Measurements from ENCODE around the gene SARS2. TPM values are rescaled to one million over a fixed set of nuclear protein-coding genes. Genes with fewer than 3 reads are reported as not detected.
"Not testable (repeated sequence)": the region's sequence is repeated elsewhere in the genome, so short reads cannot be mapped to it uniquely, and the experiment has no call there.

SARS2 gene
- total RNA-seq, 1 donor from 2014 or later: 11.5 TPM

GRCh38 chr19:38884691-38885090 lies 45.9 kb downstream of the SARS2 start:
- Histone ChIP-seq H3K36me3 (ENCODE audit: control insufficient read depth in 3 of 3, insufficient read depth in 3 of 3, low read length in 3 of 3) (peaks cover 43 to 48% (median 46%) of the 10 kb centered on the region in 3 donors), H3K4me1 (ENCODE audit: control insufficient read depth in 3 of 3, insufficient read depth in 3 of 3, low read length in 3 of 3) (peaks cover 13 to 15% (median 14%) of the 10 kb centered on the region in 3 donors)
- not testable (repeated sequence) for H3K9ac ChIP-seq (ENCODE audit: low read depth in 1 of 3, low read length in 3 of 3); H3K9me3 ChIP-seq (ENCODE audit: control insufficient read depth in 3 of 3, low read length in 3 of 3); H3K27me3 ChIP-seq (ENCODE audit: control insufficient read depth in 3 of 3, insufficient read depth in 3 of 3, low read length in 3 of 3); H3K27ac ChIP-seq (ENCODE audit: low read depth, low read length); H3K4me3 ChIP-seq (ENCODE audit: low read length in 3 of 3)

- Histone ChIP-seq H3K9ac (ENCODE audit: low read depth in 1 of 3, low read length in 3 of 3) (no peak overlapping the region), H3K9me3 (ENCODE audit: control insufficient read depth in 3 of 3, low read length in 3 of 3) (no peaks in the 10 kb centered on the region), H3K27me3 (ENCODE audit: control insufficient read depth in 3 of 3, insufficient read depth in 3 of 3, low read length in 3 of 3) (no peaks in the 10 kb centered on the region), H3K4me3 (ENCODE audit: low read length in 3 of 3) (no peak overlapping the region), H3K27ac (ENCODE audit: low read depth, low read length) (no peak overlapping the region), H3K36me3 (ENCODE audit: control insufficient read depth in 3 of 3, insufficient read depth in 3 of 3, low read length in 3 of 3) (peaks cover 36 to 41% (median 38%) of the 10 kb centered on the region in 3 donors), H3K4me1 (ENCODE audit: control insufficient read depth in 3 of 3, insufficient read depth in 3 of 3, low read length in 3 of 3) (peaks cover 5 to 9% (median 9%) of the 10 kb centered on the region in 3 donors)
Observed at GRCh38 chr19:38883286-38883685, 47.3 kb downstream of the SARS2 start.

GRCh38 chr19:38880882-38881609 lies 49.5 kb downstream of the SARS2 start:
- H3K36me3 ChIP-seq (ENCODE audit: control insufficient read depth in 3 of 3, insufficient read depth in 3 of 3, low read length in 3 of 3): peaks cover 30 to 31% (median 31%) of the 10 kb centered on the region in 3 donors
- H3K9me3 ChIP-seq (ENCODE audit: control insufficient read depth in 3 of 3, low read length in 3 of 3): no peaks in the 10 kb centered on the region
- peaks cover 7 to 9% (median 7%) of the 10 kb centered on the region in 3 donors for H3K4me1 ChIP-seq (ENCODE audit: control insufficient read depth in 3 of 3, insufficient read depth in 3 of 3, low read length in 3 of 3)
- no peak overlapping the region for H3K9ac ChIP-seq (ENCODE audit: low read depth in 1 of 3, low read length in 3 of 3)
- no peak overlapping the region for H3K4me3 ChIP-seq (ENCODE audit: low read length in 3 of 3)
- no peaks in the 10 kb centered on the region for H3K27me3 ChIP-seq (ENCODE audit: control insufficient read depth in 3 of 3, insufficient read depth in 3 of 3, low read length in 3 of 3)
- no peak overlapping the region for H3K27ac ChIP-seq (ENCODE audit: low read depth, low read length)

GRCh38 chr19:38880076-38880881 lies 50.3 kb downstream of the SARS2 start:
- H3K9me3 ChIP-seq (ENCODE audit: control insufficient read depth in 3 of 3, low read length in 3 of 3): no peaks in the 10 kb centered on the region
- no peak overlapping the region for H3K4me3 ChIP-seq (ENCODE audit: low read length in 3 of 3)
- peaks cover 3 to 5% (median 4%) of the 10 kb centered on the region in 3 donors for H3K4me1 ChIP-seq (ENCODE audit: control insufficient read depth in 3 of 3, insufficient read depth in 3 of 3, low read length in 3 of 3)
- H3K27ac ChIP-seq (ENCODE audit: low read depth, low read length): no peak overlapping the region
- H3K27me3 ChIP-seq (ENCODE audit: control insufficient read depth in 3 of 3, insufficient read depth in 3 of 3, low read length in 3 of 3): no peaks in the 10 kb centered on the region
- H3K36me3 ChIP-seq (ENCODE audit: control insufficient read depth in 3 of 3, insufficient read depth in 3 of 3, low read length in 3 of 3): peaks cover 30 to 31% (median 31%) of the 10 kb centered on the region in 3 donors
- no peak overlapping the region for H3K9ac ChIP-seq (ENCODE audit: low read depth in 1 of 3, low read length in 3 of 3)

GRCh38 chr19:38879400-38879751 lies 51.2 kb downstream of the SARS2 start:
- peaks cover 30 to 31% (median 31%) of the 10 kb centered on the region in 3 donors for H3K36me3 ChIP-seq (ENCODE audit: control insufficient read depth in 3 of 3, insufficient read depth in 3 of 3, low read length in 3 of 3)
- H3K4me3 ChIP-seq (ENCODE audit: low read length in 3 of 3): no peak overlapping the region
- H3K9me3 ChIP-seq (ENCODE audit: control insufficient read depth in 3 of 3, low read length in 3 of 3): no peaks in the 10 kb centered on the region
- no peak overlapping the region for H3K27ac ChIP-seq (ENCODE audit: low read depth, low read length)
- peak overlapping the region in 1 of 3 donors; percentile 25 for H3K9ac ChIP-seq (ENCODE audit: low read depth in 1 of 3, low read length in 3 of 3)
- peaks cover 3 to 5% (median 4%) of the 10 kb centered on the region in 3 donors for H3K4me1 ChIP-seq (ENCODE audit: control insufficient read depth in 3 of 3, insufficient read depth in 3 of 3, low read length in 3 of 3)
- H3K27me3 ChIP-seq (ENCODE audit: control insufficient read depth in 3 of 3, insufficient read depth in 3 of 3, low read length in 3 of 3): no peaks in the 10 kb centered on the region

GRCh38 chr19:38878575-38879399 lies 51.8 kb downstream of the SARS2 start:
- Histone ChIP-seq H3K36me3 (ENCODE audit: control insufficient read depth in 3 of 3, insufficient read depth in 3 of 3, low read length in 3 of 3) (peaks cover 27 to 31% (median 30%) of the 10 kb centered on the region in 3 donors), H3K9ac (ENCODE audit: low read depth in 1 of 3, low read length in 3 of 3) (peak overlapping the region in 1 of 3 donors; percentile 25), H3K9me3 (ENCODE audit: control insufficient read depth in 3 of 3, low read length in 3 of 3) (no peaks in the 10 kb centered on the region), H3K4me1 (ENCODE audit: control insufficient read depth in 3 of 3, insufficient read depth in 3 of 3, low read length in 3 of 3) (peaks cover 4 to 5% (median 5%) of the 10 kb centered on the region in 3 donors), H3K27ac (ENCODE audit: low read depth, low read length) (no peak overlapping the region), H3K27me3 (ENCODE audit: control insufficient read depth in 3 of 3, insufficient read depth in 3 of 3, low read length in 3 of 3) (no peaks in the 10 kb centered on the region), H3K4me3 (ENCODE audit: low read length in 3 of 3) (no peak overlapping the region)

GRCh38 chr19:38877781-38878574 lies 52.6 kb downstream of the SARS2 start, which contains the start of gene RINL:
Gene RINL (minus strand): TSS chr19:38878275. CDS start chr19:38876742, 1,533 bp downstream.
- Histone ChIP-seq H3K36me3 (ENCODE audit: control insufficient read depth in 3 of 3, insufficient read depth in 3 of 3, low read length in 3 of 3) (peaks cover 21 to 25% (median 24%) of the 10 kb centered on the region in 3 donors), H3K9ac (ENCODE audit: low read depth in 1 of 3, low read length in 3 of 3) (peak within 1 kb of the TSS in 1 of 3 donors; percentile 25), H3K9me3 (ENCODE audit: control insufficient read depth in 3 of 3, low read length in 3 of 3) (no peaks in the 10 kb centered on the region), H3K27me3 (ENCODE audit: control insufficient read depth in 3 of 3, insufficient read depth in 3 of 3, low read length in 3 of 3) (no peaks in the 10 kb centered on the region), H3K27ac (ENCODE audit: low read depth, low read length) (no peak within 1 kb of the TSS), H3K4me3 (ENCODE audit: low read length in 3 of 3) (no peak within 1 kb of the TSS), H3K4me1 (ENCODE audit: control insufficient read depth in 3 of 3, insufficient read depth in 3 of 3, low read length in 3 of 3) (peaks cover 4 to 5% (median 5%) of the 10 kb centered on the region in 3 donors)

GRCh38 chr19:38875656-38876395 lies 54.7 kb downstream of the SARS2 start:
- no peak overlapping the region for H3K27ac ChIP-seq (ENCODE audit: low read depth, low read length)
- no peaks in the 10 kb centered on the region for H3K27me3 ChIP-seq (ENCODE audit: control insufficient read depth in 3 of 3, insufficient read depth in 3 of 3, low read length in 3 of 3)
- peaks cover 10 to 13% (median 12%) of the 10 kb centered on the region in 3 donors for H3K36me3 ChIP-seq (ENCODE audit: control insufficient read depth in 3 of 3, insufficient read depth in 3 of 3, low read length in 3 of 3)
- no peak overlapping the region for H3K9ac ChIP-seq (ENCODE audit: low read depth in 1 of 3, low read length in 3 of 3)
- no peak overlapping the region for H3K4me3 ChIP-seq (ENCODE audit: low read length in 3 of 3)
- peaks cover 4 to 5% (median 5%) of the 10 kb centered on the region in 3 donors for H3K4me1 ChIP-seq (ENCODE audit: control insufficient read depth in 3 of 3, insufficient read depth in 3 of 3, low read length in 3 of 3)
- H3K9me3 ChIP-seq (ENCODE audit: control insufficient read depth in 3 of 3, low read length in 3 of 3): no peaks in the 10 kb centered on the region

Data from skeletal muscle tissue (tissue), 4 donors.